ENCODE data around the gene COL9A1. TPM values are rescaled to one million over a fixed set of nuclear protein-coding genes. Genes with fewer than 3 reads are reported as not detected.

Gene COL9A1
- total RNA-seq, 1 donor from 2014 or later = 18.7 TPM

GRCh38 chr6:70180183-70180900 lies 122.5 kb downstream of the COL9A1 start:
- no peak overlapping the region for H3K27ac Mint-ChIP-seq
- H3K27me3 Mint-ChIP-seq (ENCODE audit: insufficient read depth, low read depth) = no peaks in the 10 kb centered on the region
- no peak overlapping the region for H3K4me3 Mint-ChIP-seq
- Histone ChIP-seq H3K27me3 (no peaks in the 10 kb centered on the region), H3K9me3 (ENCODE audit: low read depth) (no peaks in the 10 kb centered on the region), H3K4me3 (no peak overlapping the region), H3K9ac (no peak overlapping the region), H2AFZ (replicated peaks) (no peak overlapping the region), H3F3A (ENCODE audit: low read depth) (no peaks in the 10 kb centered on the region), H3K4me2 (no peak overlapping the region), H3K27ac (no peak overlapping the region), H3K36me3 (no peaks in the 10 kb centered on the region), H3K4me1 (no peaks in the 10 kb centered on the region), H3K79me2 (ENCODE audit: low read depth) (no peaks in the 10 kb centered on the region), H4K20me1 (ENCODE audit: low read depth) (no peaks in the 10 kb centered on the region)
- DNase-seq (ENCODE audit: low spot score) = no peak
- H3K4me1 Mint-ChIP-seq = no peaks in the 10 kb centered on the region
- H3K36me3 Mint-ChIP-seq = no peaks in the 10 kb centered on the region
- H3K9me3 Mint-ChIP-seq = peaks cover 6% of the 10 kb centered on the region
- TF ChIP-seq EZH2phosphoT487 (IDR thresholded peaks at IDR 0.05) = no peak
- TF ChIP-seq EZH2 (IDR thresholded peaks at IDR 0.05) = no peak
- TF ChIP-seq CTCF (IDR thresholded peaks at IDR 0.05) = no peak

GRCh38 chr6:70176842-70177550 lies 125.9 kb downstream of the COL9A1 start:
- Mint-ChIP-seq H3K27ac (no peak overlapping the region), H3K4me3 (no peak overlapping the region), H3K36me3 (no peaks in the 10 kb centered on the region)

GRCh38 chr6:70175770-70176169 lies 127.1 kb downstream of the COL9A1 start:
- H3K27me3 Mint-ChIP-seq (ENCODE audit: insufficient read depth, low read depth) = no peaks in the 10 kb centered on the region
- Histone ChIP-seq H3F3A (ENCODE audit: low read depth) (no peaks in the 10 kb centered on the region), H3K27me3 (no peaks in the 10 kb centered on the region), H3K79me2 (ENCODE audit: low read depth) (no peaks in the 10 kb centered on the region), H3K9ac (no peak overlapping the region), H3K4me1 (no peaks in the 10 kb centered on the region), H3K4me2 (no peak overlapping the region), H4K20me1 (ENCODE audit: low read depth) (no peaks in the 10 kb centered on the region), H2AFZ (replicated peaks) (no peak overlapping the region), H3K4me3 (no peak overlapping the region), H3K9me3 (ENCODE audit: low read depth) (no peaks in the 10 kb centered on the region), H3K27ac (no peak overlapping the region), H3K36me3 (no peaks in the 10 kb centered on the region)
- no peaks in the 10 kb centered on the region for H3K4me1 Mint-ChIP-seq
- TF ChIP-seq EZH2 (IDR thresholded peaks at IDR 0.05) = no peak
- TF ChIP-seq CTCF (IDR thresholded peaks at IDR 0.05) = no peak
- no peak for TF ChIP-seq EZH2phosphoT487 (IDR thresholded peaks at IDR 0.05)
- H3K36me3 Mint-ChIP-seq = no peaks in the 10 kb centered on the region
- no peak overlapping the region for H3K4me3 Mint-ChIP-seq
- H3K9me3 Mint-ChIP-seq = peaks cover 6% of the 10 kb centered on the region
- DNase-seq (ENCODE audit: low spot score) = no peak
- no peak overlapping the region for H3K27ac Mint-ChIP-seq

More at GRCh38 chr6:70176842-70177550, 125.9 kb downstream of the COL9A1 start:
- Mint-ChIP-seq H3K4me1 (no peaks in the 10 kb centered on the region), H3K9me3 (peaks cover 6% of the 10 kb centered on the region), H3K27me3 (ENCODE audit: insufficient read depth, low read depth) (no peaks in the 10 kb centered on the region)
- Histone ChIP-seq H3K9me3 (ENCODE audit: low read depth) (no peaks in the 10 kb centered on the region), H3K79me2 (ENCODE audit: low read depth) (no peaks in the 10 kb centered on the region), H3K27ac (no peak overlapping the region), H3K9ac (no peak overlapping the region), H2AFZ (replicated peaks) (no peak overlapping the region), H3K4me1 (no peaks in the 10 kb centered on the region), H3K4me2 (no peak overlapping the region), H3F3A (ENCODE audit: low read depth) (no peaks in the 10 kb centered on the region), H4K20me1 (ENCODE audit: low read depth) (no peaks in the 10 kb centered on the region), H3K36me3 (no peaks in the 10 kb centered on the region), H3K4me3 (no peak overlapping the region), H3K27me3 (no peaks in the 10 kb centered on the region)
- TF ChIP-seq EZH2phosphoT487 (IDR thresholded peaks at IDR 0.05) (no peak), CTCF (IDR thresholded peaks at IDR 0.05) (no peak), EZH2 (IDR thresholded peaks at IDR 0.05) (no peak)
- no peak for DNase-seq (ENCODE audit: low spot score)
